GM18526 (cell line): ENCODE data around the gene PLEKHG3.

Experiments
- POLR2A ChIP-seq: IDR thresholded peaks from 3 replicates; pipeline ENCODE4 v1.6.1; 2011; ENCODE audit not compliant: insufficient read length; ENCODE audit errors: extremely low read depth

Gene PLEKHG3

GRCh38 chr14:64743061-64743460 lies 38.8 kb downstream of the PLEKHG3 start:
- no peak for TF ChIP-seq POLR2A

GRCh38 chr14:64745511-64746091 lies 41.4 kb downstream of the PLEKHG3 start:
- no peak for TF ChIP-seq POLR2A

- TF ChIP-seq POLR2A: no peak
Measured at GRCh38 chr14:64746298-64747250, 42.4 kb downstream of the PLEKHG3 start.

GRCh38 chr14:64747327-64747726 lies 43.1 kb downstream of the PLEKHG3 start:
- no peak for TF ChIP-seq POLR2A

- TF ChIP-seq POLR2A: no peak
Measured at GRCh38 chr14:64748521-64748920, 44.3 kb downstream of the PLEKHG3 start.

GRCh38 chr14:64748995-64749714 lies 44.9 kb downstream of the PLEKHG3 start:
- TF ChIP-seq POLR2A: no peak

GRCh38 chr14:64752909-64753308 lies 48.7 kb downstream of the PLEKHG3 start:
- TF ChIP-seq POLR2A: no peak

GRCh38 chr14:64753374-64753773 lies 49.1 kb downstream of the PLEKHG3 start:
- TF ChIP-seq POLR2A: no peak

- no peak for TF ChIP-seq POLR2A
Measured at GRCh38 chr14:64753999-64754398, 49.8 kb downstream of the PLEKHG3 start.

GRCh38 chr14:64754685-64755084 lies 50.5 kb downstream of the PLEKHG3 start:
- no peak for TF ChIP-seq POLR2A

- TF ChIP-seq POLR2A: no peak
Measured at GRCh38 chr14:64755781-64756221, 51.6 kb downstream of the PLEKHG3 start.

- no peak for TF ChIP-seq POLR2A
Measured at GRCh38 chr14:64756712-64757111, 52.5 kb downstream of the PLEKHG3 start.

GRCh38 chr14:64757601-64758000 lies 53.4 kb downstream of the PLEKHG3 start:
- TF ChIP-seq POLR2A: no peak

- no peak for TF ChIP-seq POLR2A
Measured at GRCh38 chr14:64758025-64758521, 53.8 kb downstream of the PLEKHG3 start.
